DMS114 treated with DMSO at 0.1 percent for 48 hours (cell line): ENCODE results near the gene ITGB2.

Experiments
- DNase-seq: peaks from one replicate; lab custom pipeline; 2025; ENCODE audit not compliant: unreplicated experiment; lab: John Stamatoyannopoulos, UW

The ITGB2 gene

GRCh38 chr21:44955798-44956175, 35.1 kb upstream of the ITGB2 start:
- no peak for DNase-seq

GRCh38 chr21:44955141-44955797, 34.6 kb upstream of the ITGB2 start:
- no peak for DNase-seq

- DNase-seq: no peak
Observed at GRCh38 chr21:44954281-44954771, 33.6 kb upstream of the ITGB2 start.

- no peak for DNase-seq
Observed at GRCh38 chr21:44953628-44954021, 32.9 kb upstream of the ITGB2 start.

DNA sequence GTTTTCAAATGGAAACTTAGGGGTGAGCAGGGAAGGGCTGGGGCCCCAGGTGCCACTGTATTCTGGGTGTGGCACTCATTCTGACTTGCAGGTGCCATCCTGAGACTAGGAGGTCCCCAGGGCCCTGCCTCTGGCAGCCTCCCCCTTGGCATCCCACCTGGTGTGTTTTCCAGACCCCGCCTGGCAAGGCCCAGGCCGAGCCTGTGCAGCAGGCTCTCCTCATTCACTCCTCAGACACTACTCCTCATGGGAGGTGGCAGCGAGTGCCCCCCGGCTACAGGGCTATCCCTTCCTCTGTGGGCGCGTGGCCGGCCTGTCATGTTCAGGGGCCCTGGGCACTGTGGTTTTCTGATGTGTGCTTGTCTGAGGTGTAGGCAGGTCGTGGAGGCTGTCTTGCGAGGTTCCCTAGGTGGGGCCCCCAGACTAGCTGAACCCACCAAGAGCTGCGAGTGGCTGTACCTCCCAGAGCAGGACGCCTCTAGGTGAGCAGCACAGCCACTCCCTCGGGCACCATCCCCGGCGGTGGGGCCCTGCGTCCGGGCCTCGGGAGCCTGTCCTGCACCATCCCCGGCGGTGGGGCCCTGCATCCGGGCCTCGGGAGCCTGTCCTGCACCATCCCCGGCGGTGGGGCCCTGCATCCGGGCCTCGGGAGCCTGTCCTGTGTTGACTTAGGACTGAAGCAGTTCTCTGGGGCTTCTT, 32.4 kb upstream of the ITGB2 start:
- DNase-seq: no peak

DNA sequence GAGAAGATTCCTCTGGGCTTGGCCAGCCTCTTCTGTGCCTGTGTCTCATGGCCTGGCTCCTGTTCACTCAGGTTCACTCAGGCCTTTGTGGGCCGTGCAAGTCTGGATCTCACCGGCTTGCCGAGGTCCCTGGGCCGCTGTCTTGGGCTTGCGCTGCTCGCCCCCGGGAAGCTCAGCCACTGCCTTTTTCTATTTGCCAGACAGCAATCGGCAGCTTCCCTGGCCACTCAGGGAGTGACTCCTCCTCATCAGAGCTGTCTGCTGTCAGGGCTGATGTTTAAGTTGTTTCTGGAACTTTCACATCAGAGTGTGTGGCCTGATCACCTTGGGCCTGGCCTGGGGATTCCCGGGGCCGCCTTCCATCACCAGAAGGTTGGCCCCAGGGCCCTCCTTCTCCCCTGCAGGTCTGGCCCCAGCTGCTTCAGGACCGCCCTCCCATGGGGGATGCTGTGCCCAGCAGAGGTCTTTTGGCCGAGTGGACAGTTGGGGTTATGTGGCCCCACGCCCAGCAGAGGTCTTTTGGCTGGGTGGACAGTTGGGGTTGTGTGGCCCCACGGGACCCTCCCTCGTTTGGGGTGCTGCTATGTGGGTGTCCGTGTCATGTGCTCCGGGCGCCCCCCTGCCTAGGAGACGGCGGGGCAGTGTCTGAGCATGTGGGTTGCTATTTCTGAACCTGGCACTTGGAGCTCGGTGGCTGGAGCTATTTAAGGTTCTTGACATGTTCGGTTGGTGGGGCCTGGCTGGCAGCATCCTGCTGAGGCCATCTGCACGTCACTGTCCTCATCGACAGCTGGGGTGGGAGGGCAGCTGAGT, 31.6 kb upstream of the ITGB2 start:
- DNase-seq: no peak

- DNase-seq: no peak
Observed at GRCh38 chr21:44951186-44951915, 30.7 kb upstream of the ITGB2 start.

- DNase-seq: no peak
Observed at GRCh38 chr21:44950351-44950750, 29.7 kb upstream of the ITGB2 start.

GRCh38 chr21:44949779-44950198, 29.1 kb upstream of the ITGB2 start:
- DNase-seq: no peak

- no peak for DNase-seq
Observed at GRCh38 chr21:44949161-44949778, 28.6 kb upstream of the ITGB2 start.

- DNase-seq: no peak
Observed at GRCh38 chr21:44948426-44949120, 27.9 kb upstream of the ITGB2 start.

DNA sequence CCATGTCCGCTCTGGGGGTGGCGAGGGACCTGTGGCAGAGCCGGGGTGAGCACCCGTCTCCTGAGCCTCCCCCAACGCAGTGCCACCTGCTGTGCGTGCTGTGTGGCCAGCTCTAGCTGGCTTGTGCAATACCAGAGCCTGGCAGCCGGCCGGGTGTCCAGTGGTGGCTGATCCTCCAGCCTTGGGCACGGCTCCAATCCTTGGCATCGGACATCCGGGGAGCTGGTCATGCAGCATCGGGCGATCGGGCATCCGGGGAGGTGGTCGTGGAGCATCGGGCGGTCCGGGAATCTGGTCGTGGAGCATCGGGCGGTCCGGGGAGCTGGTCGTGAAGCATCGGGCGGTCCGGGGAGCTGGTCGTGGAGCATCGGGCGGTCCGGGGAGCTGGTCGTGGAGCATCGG, 27.2 kb upstream of the ITGB2 start:
- no peak for DNase-seq

DNA sequence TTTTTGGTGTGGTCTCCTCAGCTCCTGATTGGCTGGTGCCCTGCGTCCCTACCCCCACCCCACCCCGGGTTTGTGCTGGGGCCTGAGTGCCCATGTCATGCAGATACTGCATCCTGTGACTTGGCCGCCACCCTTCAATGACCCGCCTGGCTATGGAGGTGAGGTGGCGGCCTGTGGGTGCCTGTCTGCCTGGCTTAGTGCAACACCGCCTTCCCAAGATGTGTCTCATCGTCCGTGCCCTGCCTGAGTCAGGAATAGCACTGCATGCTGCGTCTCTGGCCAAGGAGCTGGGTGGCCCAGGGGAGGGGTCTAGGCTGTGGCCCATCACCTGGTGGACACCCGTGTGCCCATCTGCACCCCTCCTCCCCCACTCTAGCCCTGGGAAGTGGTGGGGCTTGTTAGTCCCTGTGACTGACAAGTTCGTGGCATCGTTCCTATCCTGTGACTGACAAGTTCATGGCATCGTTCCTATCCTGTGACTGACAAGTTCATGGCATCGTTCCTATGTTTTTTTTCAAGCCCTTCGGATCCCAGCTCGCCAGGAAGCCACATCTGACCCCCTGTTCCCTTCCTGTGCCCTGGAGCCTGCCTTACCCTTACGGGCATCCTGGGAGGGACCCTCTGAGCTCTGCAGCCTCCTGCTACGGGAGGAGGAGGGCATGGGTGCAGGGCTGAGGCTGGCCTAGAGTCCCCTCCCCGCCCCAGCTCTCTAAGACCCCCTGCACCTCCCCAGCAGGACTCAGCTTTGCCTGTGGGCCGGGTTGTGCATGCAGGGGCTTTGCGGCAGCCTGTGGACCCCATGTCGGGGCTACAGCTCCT, 26.6 kb upstream of the ITGB2 start:
- DNase-seq: no peak

DNA sequence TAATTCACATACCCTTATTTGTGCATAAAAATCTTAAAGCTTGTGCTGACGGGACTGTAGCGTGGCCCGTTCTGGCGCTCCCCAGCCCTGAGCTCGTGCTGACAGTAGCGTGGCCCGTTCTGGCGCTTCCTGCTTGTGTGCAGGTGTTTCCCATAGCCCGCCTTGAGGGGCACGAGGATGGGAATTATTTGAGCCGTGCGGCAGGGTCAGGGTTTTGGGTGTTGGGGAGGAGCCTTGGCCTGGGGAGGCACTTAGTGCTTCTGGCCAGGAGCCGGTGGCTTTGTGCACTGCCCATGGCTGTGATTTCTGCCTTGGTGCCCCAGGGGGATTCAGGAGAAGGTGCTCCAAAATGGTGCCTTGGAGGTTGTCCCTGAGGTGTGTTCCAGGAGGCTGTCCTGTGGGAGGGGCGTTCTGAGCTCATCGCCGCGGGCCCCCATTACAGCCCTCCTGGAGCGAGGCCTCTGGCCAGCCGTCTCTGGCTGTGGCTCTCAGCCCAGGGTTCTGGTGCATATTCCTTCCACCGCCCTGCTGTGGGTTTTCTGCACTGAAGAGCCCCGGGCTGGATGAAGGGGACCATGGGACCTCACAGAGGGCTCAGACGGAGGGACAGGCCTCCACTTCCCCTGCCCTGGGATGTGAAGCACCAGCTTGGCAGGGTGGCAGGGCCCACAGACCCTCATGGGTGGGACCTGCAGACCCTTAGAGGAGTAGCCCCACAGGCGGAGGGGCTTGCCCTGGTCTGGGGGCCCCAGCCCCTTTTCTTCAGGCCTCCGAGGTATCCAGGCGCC, 25.7 kb upstream of the ITGB2 start:
- DNase-seq: no peak

DNA sequence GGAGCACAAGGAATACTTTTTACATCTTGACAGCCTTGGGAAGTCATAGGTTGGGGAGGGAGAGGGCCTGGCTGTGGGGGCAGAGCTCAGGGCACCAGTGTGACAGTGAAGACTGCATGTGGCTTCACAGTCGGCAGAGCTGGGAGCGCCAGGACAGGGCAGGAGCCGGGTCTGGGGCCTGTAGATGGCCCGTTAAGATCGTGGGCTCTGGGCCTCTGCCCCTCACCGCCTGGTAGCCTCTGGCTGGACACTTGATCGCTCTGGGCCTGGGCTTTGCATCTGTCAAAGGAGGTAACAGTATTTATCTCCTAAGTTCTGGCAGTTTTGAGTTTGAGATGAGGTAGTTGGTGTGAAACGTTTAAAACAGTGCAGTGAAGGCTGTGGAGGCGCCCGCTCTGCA, 23.9 kb upstream of the ITGB2 start:
- no peak for DNase-seq

DNA sequence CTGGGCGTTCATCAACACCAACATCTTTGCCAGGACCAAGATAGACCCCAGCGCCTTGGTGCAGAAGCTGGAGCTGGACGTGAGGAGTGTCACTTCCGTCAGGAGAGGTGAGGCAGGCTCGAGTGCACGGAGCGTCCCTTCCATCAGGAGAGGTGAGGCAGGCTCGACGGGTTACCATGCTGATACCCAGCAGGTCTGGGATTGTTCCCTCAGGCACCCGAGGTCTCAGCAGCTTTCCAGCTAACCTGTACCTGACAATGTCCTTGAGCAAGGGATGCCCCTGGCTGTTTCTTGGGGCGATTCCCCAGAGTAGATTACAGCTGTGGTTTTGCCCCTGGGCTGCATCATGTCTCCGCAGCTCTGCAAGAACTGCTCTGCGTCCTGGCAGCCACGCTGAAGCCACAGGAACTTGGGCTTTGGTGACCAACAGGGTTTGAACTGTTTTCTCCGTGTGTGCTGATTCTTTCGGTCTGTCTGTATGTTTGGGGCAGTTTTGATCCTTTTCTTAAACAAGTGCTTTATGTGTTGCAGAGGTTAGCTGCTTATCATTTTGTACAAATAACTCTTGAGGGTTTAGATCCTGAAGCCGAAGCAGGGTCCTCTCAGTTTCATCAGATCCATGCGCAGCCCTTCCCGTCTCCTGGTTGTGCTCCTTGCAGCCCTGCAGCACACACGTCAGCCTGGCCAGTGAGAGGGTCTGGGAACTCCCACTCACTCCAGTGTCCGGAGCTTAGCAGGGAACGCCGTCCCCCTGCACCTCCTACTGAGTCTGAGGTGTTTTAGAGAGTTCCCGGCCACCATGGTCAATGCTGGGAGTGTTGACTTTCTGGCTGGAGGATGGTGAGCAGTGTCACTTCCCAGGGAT, 23.2 kb upstream of the ITGB2 start:
- no peak for DNase-seq

GRCh38 chr21:44943005-44943685, 22.4 kb upstream of the ITGB2 start:
- no peak for DNase-seq
